HepG2 (cell line): ENCODE data around the gene NCBP3. TPM values are rescaled to one million over a fixed set of nuclear protein-coding genes. Genes with fewer than 3 reads are reported as not detected.

Experiments
- CSRNP2 ChIP-seq: sonication (generic); formaldehyde crosslinking; conservative IDR thresholded peaks from 2 replicates; pipeline ENCODE4 v1.8.0; 2022; ENCODE audit warnings: low read depth, missing genetic modification reagents
- GMEB1 ChIP-seq: sonication (generic); formaldehyde crosslinking; IDR thresholded peaks from 2 replicates; pipeline ENCODE4 v1.5.1; 2020; ENCODE audit warnings: missing genetic modification reagents, mild to moderate bottlenecking, borderline replicate concordance
- JARID2 ChIP-seq: sonication (generic); formaldehyde crosslinking; IDR thresholded peaks from 2 replicates; pipeline ENCODE4 v1.8.1; 2023; ENCODE audit warnings: missing genetic modification reagents, inconsistent platforms; ENCODE audit not compliant: insufficient replicate concordance
- ONECUT2 ChIP-seq: sonication (generic); formaldehyde crosslinking; IDR thresholded peaks from 2 replicates; pipeline ENCODE4 v1.4.0; 2020; ENCODE audit warnings: missing genetic modification reagents
- POLR2AphosphoS5 ChIP-seq: IDR thresholded peaks from 2 replicates; pipeline ENCODE4 v1.6.1; 2012; ENCODE audit warnings: low read depth, low read length
- STAT5B ChIP-seq: sonication (generic); formaldehyde crosslinking; IDR thresholded peaks from 2 replicates; pipeline ENCODE4 v1.4.0; 2020; ENCODE audit warnings: missing genetic modification reagents
- ZBTB21 ChIP-seq: sonication (generic); formaldehyde crosslinking; IDR thresholded peaks from 2 replicates; pipeline ENCODE4 v1.4.0; 2020; ENCODE audit warnings: missing genetic modification reagents
- ZBTB42 ChIP-seq: sonication (generic); formaldehyde crosslinking; IDR thresholded peaks from 2 replicates; pipeline ENCODE4 v1.5.0; 2020; ENCODE audit warnings: mild to moderate bottlenecking, missing genetic modification reagents
- ZNF362 ChIP-seq: sonication (generic); formaldehyde crosslinking; IDR thresholded peaks from 2 replicates; pipeline ENCODE4 v1.4.0; 2020; ENCODE audit warnings: missing genetic modification reagents, mild to moderate bottlenecking, borderline replicate concordance
- ZNF367 ChIP-seq: sonication (generic); formaldehyde crosslinking; IDR thresholded peaks from 2 replicates; pipeline ENCODE4 v1.4.0; 2020; ENCODE audit warnings: missing genetic modification reagents, borderline replicate concordance
- ZSCAN29 ChIP-seq: sonication (generic); formaldehyde crosslinking; conservative IDR thresholded peaks from 2 replicates; pipeline ENCODE4 v1.4.0; 2020; ENCODE audit warnings: mild to moderate bottlenecking, missing genetic modification reagents
- polyA plus RNA-seq, 8 experiments: library from polyadenylated mRNA; depleted of rRNA in 3 of 8; stranded (reverse) in 7 of 8; unstranded in 1 of 8; fragments of >200 nt; fragmentation: Illumina TruSeq in 4 of 8; extraction: Trizol in 4 of 8; gene quantifications; 2 replicates each; pipeline versions ENCODE4 v1.2.1 to v1.2.3, GENCODE V29; 2011 to 2016; ENCODE audit warnings: low read depth in 4 of 8, missing spikeins in 1 of 8, mixed read lengths in 1 of 8; ENCODE audit not compliant: insufficient read depth in 1 of 8
- total RNA-seq, 5 experiments: library from RNA; depleted of rRNA; stranded (reverse); fragments of >200 nt; fragmentation: Illumina TruSeq; extraction: Trizol; gene quantifications; 2 replicates each; pipeline ENCODE4 v1.2.3, GENCODE V29; 2016; ENCODE audit warnings: low read depth in 1 of 5
- TF ChIP-seq, protein P1 (sequence below): sonication (generic); formaldehyde crosslinking; IDR thresholded peaks from one replicate; pipeline ENCODE4 v1.5.1; 2020; ENCODE audit warnings: mild to moderate bottlenecking, missing genetic modification reagents; ENCODE audit errors: not compliant biosample characterization

Gene NCBP3
- total and polyA plus RNA-seq, 2 of the 13 experiments (the other 11 are each of a cell fraction or from before 2014, with no cell fraction given) = 19.5 to 24.8 TPM

- TF ChIP-seq CSRNP2 (no peak), ONECUT2 (no peak), STAT5B (CRISPR knock-in tag) (no peak), GMEB1 (CRISPR knock-in tag) (no peak), POLR2AphosphoS5 (no peak), JARID2 (no peak), ZNF362 (CRISPR knock-in tag) (no peak), ZSCAN29 (CRISPR knock-in tag) (no peak), ZBTB42 (CRISPR knock-in tag) (no peak), ZBTB21 (CRISPR knock-in tag) (no peak), ZNF367 (no peak)
- TF ChIP-seq, protein P1, sequence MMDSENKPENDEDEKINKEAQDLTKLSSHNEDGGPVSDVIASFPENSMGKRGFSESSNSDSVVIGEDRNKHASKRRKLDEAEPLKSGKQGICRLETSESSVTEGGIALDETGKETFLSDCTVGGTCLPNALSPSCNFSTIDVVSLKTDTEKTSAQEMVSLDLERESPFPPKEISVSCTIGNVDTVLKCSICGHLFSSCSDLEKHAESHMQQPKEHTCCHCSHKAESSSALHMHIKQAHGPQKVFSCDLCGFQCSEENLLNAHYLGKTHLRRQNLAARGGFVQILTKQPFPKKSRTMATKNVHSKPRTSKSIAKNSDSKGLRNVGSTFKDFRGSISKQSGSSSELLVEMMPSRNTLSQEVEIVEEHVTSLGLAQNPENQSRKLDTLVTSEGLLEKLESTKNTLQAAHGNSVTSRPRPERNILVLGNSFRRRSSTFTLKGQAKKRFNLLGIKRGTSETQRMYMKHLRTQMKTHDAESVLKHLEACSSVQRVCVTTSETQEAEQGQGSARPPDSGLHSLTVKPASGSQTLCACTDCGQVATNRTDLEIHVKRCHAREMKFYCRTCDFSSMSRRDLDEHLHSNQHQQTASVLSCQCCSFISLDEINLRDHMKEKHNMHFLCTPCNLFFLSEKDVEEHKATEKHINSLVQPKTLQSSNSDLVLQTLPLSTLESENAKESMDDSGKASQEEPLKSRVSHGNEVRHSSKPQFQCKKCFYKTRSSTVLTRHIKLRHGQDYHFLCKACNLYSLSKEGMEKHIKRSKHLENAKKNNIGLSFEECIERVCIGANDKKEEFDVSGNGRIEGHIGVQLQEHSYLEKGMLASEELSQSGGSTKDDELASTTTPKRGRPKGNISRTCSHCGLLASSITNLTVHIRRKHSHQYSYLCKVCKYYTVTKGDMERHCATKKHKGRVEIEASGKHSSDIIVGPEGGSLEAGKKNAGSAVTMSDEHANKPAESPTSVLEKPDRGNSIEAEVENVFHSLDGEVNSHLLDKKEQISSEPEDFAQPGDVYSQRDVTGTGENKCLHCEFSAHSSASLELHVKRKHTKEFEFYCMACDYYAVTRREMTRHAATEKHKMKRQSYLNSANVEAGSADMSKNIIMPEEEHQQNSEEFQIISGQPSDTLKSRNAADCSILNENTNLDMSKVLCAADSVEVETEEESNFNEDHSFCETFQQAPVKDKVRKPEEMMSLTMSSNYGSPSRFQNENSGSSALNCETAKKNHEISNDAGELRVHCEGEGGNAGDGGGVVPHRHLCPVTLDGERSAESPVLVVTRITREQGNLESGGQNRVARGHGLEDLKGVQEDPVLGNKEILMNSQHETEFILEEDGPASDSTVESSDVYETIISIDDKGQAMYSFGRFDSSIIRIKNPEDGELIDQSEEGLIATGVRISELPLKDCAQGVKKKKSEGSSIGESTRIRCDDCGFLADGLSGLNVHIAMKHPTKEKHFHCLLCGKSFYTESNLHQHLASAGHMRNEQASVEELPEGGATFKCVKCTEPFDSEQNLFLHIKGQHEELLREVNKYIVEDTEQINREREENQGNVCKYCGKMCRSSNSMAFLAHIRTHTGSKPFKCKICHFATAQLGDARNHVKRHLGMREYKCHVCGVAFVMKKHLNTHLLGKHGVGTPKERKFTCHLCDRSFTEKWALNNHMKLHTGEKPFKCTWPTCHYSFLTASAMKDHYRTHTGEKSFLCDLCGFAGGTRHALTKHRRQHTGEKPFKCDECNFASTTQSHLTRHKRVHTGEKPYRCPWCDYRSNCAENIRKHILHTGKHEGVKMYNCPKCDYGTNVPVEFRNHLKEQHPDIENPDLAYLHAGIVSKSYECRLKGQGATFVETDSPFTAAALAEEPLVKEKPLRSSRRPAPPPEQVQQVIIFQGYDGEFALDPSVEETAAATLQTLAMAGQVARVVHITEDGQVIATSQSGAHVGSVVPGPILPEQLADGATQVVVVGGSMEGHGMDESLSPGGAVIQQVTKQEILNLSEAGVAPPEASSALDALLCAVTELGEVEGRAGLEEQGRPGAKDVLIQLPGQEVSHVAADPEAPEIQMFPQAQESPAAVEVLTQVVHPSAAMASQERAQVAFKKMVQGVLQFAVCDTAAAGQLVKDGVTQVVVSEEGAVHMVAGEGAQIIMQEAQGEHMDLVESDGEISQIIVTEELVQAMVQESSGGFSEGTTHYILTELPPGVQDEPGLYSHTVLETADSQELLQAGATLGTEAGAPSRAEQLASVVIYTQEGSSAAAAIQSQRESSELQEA (CRISPR knock-in tag) = no peak
Measured at GRCh38 chr17:3801347-3801746, 44.7 kb downstream of the NCBP3 start (continued).
